Non-pigmented ciliary epithelial cell (primary cell): Measurements from ENCODE around the gene TMEM132C.

Experiments used
- DNase-seq: peaks from one replicate; pipeline ENCODE4 v3.0.0-alpha.2; 2010; ENCODE audit warnings: low read depth

TMEM132C gene

DNA sequence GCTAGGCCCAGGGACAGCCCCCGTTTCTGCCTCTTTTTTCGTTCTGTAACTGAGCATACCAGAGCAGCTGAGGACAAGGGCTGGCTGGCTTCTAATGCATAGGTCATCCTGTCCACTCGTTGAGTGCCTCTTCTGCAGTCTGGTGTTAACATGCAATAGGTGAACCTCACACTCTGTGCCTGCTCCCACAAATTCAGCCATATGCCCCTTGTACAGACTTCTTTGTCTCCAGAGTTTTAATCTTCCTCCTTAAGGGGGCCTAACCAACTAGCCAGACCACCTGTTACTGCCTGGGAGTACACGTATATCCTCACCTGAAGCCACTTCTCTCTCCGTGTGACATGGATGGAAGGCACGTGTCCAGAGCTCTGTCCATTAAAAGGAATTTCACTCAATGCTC lies 445.7 kb downstream of the TMEM132C start:
- DNase-seq, result no peak

DNA sequence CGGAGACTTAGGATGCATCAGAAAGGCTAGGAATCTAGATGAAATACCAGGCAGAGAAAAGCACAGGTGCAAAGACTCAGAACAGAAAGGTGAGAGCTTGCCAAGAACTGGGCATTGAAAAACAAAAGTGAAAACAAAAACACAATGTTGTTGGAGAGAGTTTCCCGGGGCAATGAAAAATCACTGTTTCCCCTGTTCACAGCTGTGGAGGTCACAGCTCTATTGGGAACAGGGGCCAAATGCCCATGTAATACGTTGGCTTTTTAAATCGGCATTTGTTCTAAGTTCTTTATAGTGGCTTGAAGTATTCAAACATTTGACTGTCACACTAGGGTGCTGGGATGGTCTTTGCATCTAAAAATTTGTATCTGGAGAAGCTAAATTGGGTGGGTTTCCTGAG lies 448.5 kb downstream of the TMEM132C start:
- no peak for DNase-seq

DNA sequence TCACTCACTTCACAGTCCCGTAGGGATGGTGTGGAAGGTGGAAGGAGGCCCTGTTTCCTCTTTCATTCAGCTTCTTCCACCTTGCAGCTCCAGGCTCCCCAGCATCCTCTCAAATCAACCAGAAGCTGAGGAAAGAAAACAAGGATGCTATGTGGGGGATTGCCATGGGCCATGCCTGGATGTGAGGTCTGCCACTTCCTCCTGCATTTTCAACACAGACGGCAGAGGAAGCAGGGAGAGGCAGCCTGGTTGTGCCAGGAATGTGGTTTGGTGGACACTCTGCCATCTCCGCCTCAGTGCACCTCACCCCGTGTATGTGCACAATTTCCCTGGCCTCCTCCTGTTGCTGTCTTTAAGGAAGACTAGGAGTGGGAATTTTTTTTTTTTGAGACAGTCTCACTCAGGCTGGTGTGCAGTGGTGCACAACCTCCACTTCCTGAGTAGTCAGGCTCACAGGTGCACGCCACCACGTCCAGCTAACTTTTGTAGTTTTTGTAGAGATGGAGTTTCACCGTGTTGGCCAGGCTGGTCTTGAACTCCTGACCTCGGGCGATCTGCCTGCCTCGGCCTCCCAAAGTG lies 457.6 kb downstream of the TMEM132C start:
- DNase-seq, result no peak

DNA sequence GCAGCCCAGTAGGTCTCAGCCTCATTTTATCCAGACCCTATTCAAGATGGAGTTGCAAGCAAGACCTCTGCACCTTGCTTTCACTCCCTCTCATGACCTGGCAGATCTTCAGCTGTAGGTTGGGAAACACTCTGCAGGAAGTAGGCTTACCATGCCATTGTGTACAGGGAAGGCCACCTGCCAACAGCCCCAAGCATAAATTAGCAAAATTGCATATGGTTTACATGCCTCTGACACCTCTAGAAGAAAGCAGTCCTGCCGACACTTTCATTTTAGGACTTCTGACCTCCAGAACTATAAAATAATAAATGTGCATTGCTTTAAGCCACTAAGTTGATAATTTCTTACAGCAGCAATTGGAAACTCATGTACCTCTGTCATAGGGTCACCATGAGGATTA lies 459.9 kb downstream of the TMEM132C start:
- no peak for DNase-seq

DNA sequence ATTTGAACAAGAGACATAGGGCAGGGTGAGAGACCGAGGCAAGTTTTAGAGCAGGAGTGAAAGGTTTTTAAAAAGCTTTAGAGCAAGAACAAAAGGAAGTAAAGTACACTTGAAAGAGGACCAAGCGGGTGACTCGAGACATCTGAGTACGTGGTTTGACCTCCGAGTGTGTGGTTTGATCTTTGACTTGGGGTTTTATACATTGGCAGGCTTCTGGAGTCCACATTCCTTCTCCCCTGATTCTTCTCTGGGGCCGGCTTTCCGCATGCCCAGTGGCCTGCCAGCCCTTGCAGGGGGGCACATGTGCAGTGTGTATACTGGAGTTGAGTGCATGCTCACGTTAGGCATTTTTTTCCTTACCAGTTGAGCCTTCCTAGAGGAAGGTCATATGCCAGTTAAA lies 460.5 kb downstream of the TMEM132C start:
- no peak for DNase-seq

DNA sequence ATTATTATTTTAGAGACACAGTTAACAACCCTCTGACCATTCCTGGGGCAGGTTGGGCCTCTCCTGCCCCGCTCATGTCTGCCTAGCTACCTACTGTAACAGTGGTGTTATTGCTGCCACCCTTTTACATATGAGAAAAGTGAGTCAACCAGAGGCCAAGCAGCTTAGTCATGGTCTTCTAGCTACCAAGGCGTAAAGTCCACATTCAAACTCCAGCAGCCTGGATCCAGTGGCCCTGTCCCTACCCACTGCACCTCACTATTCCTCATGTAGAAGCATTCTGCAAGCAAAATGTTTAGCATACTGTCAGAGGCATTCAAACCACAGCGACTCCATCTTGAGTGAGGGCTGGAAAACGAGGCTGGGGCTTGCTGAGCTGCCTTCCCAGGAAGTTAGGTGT lies 461.0 kb downstream of the TMEM132C start:
- no peak for DNase-seq

DNA sequence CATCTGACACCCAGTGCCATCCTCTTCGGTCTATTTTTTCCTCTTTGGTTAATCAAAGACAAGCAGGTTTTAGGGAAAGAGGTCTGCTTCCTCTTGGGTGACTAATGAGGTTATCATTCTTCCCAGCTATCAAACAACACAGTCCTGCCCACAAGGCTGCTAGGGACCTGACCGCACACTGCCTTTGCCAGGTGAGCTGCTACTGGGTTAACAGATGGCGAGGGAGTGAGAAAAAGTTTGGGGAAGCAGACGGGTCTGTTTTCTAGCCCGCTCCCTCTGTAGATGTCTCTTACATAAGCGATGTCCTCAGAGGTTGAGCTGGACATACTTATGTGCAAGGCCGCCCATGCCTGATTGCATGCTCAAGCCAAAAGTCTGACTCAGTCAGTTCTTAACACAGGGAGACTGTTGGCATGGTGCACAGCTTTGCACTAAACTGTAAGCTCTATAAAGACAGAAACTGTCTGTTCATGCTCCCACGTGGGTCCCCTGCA lies 462.7 kb downstream of the TMEM132C start:
- no peak for DNase-seq

DNA sequence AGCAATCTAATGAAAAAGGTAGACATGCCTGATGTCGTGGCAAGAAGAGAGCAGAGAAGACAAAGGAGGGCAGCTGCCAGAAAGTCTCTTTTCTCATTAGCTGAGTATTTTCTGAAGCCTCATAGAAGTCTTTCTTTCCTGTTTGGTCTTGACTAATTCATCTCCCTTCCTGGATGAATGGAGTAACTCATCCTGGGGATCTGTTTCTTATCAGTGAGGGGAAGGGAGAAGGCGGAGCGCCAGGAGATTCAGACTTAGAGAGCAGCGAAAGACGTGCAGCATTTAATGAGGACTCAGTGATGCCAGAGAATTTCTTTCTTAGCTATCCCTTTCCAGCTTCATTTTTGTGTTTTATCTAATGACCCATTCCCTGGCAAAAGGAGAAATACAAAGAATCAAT lies 467.4 kb downstream of the TMEM132C start:
- DNase-seq, result no peak

DNA sequence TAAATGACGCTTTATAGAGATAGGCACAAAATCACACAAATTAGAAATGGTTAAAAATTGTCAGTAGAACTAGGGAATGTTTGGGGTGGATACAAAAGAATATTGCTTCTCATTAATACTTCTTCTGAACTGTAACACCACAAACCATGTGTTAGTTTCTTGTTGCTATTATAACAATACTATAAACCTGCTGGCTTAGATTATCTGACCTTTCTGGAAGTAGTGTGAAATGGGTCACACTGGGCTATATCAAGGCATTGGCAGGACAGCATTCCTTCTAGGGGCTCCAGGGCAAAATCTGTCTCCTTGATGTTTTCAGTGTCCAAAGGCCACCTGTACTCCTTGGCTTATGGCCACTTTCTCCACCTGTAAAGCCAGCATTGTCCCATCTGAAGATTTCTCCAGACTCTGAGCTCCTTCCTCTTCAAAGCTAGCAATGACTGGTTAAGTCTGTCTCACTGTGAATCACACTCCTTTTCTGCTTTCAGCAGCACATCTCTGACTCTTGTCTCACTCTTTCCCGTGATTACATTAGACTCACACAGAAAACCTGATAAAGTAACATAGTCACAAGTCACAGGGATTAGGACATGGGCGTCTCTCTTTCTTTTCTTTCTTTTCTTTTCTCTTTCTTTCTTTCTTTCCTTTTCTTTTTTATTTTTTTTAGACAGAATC lies 470.5 kb downstream of the TMEM132C start:
- DNase-seq, result no peak

DNA sequence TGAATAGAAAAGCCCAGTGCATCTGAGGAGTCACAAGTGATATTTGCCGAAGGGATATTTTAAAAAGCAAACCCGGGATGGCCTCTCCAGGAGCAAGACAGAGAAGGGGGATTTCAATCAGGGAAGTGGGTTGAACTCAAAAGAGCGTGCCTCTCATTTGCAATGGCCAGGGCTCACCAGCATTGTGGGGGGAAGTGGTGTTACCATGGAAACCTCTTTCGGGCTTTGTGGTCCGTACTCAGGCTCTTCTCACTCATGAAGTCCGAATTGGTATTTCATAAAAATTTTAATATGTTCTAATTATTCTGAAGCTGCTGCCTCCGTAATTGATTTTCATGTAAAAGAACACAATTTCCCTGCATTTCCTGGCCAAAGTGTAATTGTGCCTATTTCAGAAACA lies 476.9 kb downstream of the TMEM132C start:
- DNase-seq, result no peak

DNA sequence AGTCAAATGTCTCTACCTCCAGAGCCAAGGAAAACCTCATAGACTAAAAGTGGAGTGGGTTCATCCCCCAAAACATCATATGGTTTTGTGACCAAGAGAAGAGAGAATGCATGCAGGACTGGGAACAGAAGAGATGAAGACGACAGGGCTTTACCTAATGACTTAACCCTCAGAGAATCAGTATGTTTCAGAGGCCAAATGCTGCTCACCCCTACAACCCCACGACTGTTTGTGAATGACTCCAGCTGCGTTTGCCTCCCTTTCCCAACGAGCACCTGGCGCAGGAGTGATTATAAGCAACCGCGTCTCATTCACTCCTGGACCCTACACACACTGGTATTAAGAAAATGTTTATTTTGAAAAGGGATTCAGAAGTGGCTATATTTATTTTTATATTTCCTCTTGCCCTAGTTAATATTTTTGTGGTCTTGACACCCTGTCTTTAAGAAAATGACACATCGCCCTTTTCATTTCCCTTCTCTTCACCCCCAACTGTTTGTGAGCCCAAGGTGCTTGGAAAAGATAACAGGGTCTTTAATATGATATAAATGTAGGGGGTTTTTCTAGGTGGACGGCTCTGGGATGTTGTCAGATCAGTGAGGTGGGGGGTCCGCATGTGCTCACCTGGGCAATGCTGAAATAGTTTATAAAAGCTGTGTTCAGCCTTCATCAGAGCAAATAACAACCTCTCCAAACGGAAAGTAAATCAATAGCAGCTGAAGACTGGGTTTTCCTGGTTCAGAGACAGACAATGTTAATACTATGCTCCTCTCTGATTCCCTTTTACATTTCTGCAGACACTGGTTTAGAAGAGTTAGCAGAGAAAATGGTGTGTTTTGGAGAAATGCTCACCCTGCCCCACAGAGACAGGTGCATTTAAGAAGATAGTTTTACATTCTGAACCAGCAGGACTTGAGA lies 479.1 kb downstream of the TMEM132C start:
- no peak for DNase-seq

DNA sequence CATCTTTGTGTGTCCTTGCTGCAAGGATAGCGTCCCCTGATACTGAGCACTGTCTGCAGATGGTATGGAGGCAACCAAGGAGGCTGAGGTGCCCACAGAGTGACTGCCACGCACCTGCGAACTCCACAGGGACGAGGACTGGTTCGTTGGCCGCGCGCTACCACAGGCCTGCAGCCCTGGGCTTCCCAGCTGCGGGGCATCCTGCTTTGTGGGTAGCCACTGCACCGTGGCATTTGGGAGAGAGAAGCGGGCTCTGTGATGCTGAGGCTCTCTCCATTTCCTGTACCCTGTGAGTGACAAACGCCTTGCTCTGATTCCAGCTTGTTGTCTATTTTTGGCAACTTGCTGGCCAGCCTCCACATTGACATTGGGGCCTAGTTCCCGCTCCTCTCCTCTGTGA lies 480.5 kb downstream of the TMEM132C start:
- DNase-seq, result no peak

DNA sequence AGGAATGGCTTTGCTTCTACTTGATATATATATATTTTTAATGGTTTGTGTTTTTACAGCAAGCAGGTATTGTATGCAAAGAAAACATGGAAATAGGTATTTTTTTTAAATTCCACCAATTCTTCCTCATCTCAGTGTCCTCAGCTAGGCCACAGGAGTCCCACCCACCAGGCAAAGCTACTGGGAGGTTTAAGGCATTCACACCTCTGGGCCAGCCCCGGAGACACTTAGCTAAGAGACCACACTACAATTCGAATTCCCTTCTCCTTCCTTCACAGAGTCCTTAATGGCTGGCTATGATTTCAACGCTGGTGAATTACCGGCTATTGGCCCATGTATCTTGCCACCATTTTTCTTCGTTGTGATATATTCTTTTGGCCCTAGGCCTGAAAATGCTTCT lies 485.4 kb downstream of the TMEM132C start:
- no peak for DNase-seq

DNA sequence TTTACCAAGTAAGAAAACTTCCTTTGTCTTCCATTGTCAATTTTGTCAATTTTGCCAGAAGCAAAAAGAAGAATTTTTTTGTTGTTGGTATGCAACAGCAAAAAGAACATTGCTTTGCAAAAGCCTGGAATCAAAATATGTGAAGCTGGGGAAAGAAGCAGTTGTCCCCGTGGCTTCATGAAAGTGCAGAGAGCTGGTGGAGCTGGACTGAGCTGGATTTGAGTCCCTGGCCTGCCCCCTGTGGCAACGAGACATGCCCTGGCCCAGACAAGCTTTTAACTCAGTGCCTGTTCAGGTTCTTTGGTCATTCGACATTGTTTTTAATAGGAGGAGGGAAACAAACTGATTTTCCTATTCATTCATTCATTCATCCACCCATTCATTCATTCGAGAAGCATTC lies 486.5 kb downstream of the TMEM132C start:
- DNase-seq, result no peak

DNA sequence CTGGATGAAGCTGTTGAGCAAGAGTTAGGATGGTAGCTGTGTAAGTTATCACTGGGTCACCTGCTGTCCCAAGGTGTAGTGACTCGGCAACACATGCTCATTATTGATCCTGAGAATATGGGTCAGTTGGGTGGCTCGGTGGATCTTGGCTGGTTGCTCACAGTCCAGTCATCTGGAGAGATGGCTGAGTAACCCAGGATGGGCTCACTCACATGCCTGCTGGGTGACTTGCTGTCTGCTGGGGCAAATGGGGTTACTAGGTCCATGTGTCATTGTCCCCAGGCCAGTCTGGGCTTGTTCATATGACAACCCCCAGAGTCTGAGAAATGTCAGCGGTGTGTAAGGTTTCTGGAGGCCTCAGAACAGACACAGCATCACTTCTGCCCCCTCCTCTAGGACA lies 487.3 kb downstream of the TMEM132C start:
- no peak for DNase-seq

DNA sequence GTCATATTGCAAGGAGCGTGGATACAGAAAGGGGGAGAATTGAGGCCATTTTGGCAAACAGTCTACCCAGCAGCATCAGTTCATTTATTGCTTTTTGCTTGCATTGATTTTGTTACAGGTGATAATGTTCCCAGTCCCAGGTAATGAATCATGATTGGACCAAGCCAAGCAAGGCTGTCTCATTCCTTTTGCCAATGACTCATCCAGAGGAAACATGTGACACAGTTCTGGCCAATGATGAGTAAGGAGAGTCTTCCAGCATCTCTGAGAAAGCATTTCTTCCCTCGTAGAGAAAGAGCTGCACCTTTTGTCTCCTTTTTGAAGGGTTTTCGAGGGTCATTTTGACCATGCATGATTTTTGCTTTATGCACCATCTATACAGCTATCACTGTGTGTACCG lies 488.6 kb downstream of the TMEM132C start:
- DNase-seq, result no peak
